ENCODE results near the gene TMEM176B. TPM values are rescaled to one million over a fixed set of nuclear protein-coding genes. Genes with fewer than 3 reads are reported as not detected.

Gene TMEM176B
- total and polyA plus RNA-seq, 2 of the 13 experiments (the other 11 are each of a cell fraction or from before 2014, with no cell fraction given), result not detected

DNA sequence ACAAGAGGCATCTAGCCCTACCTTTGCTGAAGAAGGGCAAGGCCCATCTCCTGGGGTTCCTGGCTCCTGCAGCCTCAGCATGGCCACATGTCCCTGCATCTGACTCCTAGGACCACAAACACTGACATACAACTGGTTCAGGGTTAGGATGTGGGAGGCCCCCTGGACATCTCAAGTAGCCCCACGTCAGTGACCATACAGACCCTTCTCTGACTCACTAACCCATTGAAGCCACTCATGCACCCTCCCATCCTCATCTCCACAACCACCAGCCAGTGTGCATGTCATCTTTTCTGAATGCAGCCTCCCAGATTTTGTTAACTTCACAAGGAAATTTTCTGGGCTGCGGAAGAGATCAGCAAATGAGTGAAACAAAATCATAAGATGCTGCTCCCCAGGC lies 18.2 kb downstream of the TMEM176B start (continued):
- TF ChIP-seq, protein P1, sequence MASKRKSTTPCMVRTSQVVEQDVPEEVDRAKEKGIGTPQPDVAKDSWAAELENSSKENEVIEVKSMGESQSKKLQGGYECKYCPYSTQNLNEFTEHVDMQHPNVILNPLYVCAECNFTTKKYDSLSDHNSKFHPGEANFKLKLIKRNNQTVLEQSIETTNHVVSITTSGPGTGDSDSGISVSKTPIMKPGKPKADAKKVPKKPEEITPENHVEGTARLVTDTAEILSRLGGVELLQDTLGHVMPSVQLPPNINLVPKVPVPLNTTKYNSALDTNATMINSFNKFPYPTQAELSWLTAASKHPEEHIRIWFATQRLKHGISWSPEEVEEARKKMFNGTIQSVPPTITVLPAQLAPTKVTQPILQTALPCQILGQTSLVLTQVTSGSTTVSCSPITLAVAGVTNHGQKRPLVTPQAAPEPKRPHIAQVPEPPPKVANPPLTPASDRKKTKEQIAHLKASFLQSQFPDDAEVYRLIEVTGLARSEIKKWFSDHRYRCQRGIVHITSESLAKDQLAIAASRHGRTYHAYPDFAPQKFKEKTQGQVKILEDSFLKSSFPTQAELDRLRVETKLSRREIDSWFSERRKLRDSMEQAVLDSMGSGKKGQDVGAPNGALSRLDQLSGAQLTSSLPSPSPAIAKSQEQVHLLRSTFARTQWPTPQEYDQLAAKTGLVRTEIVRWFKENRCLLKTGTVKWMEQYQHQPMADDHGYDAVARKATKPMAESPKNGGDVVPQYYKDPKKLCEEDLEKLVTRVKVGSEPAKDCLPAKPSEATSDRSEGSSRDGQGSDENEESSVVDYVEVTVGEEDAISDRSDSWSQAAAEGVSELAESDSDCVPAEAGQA (IDR thresholded peaks at IDR 0.05; ENCODE audit: low read depth), result no peak
- TF ChIP-seq, protein P1 (CRISPR knock-in tag; IDR thresholded peaks at IDR 0.05; ENCODE audit: borderline replicate concordance), result no peak
- TF ChIP-seq ZNF788 (CRISPR knock-in tag; IDR thresholded peaks at IDR 0.05; ENCODE audit: borderline replicate concordance), result no peak
- TF ChIP-seq, protein P2, sequence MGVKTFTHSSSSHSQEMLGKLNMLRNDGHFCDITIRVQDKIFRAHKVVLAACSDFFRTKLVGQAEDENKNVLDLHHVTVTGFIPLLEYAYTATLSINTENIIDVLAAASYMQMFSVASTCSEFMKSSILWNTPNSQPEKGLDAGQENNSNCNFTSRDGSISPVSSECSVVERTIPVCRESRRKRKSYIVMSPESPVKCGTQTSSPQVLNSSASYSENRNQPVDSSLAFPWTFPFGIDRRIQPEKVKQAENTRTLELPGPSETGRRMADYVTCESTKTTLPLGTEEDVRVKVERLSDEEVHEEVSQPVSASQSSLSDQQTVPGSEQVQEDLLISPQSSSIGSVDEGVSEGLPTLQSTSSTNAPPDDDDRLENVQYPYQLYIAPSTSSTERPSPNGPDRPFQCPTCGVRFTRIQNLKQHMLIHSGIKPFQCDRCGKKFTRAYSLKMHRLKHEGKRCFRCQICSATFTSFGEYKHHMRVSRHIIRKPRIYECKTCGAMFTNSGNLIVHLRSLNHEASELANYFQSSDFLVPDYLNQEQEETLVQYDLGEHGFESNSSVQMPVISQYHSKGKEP (CRISPR knock-in tag; IDR thresholded peaks at IDR 0.05), result no peak
- no peak for TF ChIP-seq ZNF121 (CRISPR knock-in tag; IDR thresholded peaks at IDR 0.05)
- TF ChIP-seq, protein P3, sequence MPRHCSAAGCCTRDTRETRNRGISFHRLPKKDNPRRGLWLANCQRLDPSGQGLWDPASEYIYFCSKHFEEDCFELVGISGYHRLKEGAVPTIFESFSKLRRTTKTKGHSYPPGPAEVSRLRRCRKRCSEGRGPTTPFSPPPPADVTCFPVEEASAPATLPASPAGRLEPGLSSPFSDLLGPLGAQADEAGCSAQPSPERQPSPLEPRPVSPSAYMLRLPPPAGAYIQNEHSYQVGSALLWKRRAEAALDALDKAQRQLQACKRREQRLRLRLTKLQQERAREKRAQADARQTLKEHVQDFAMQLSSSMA (CRISPR knock-in tag; IDR thresholded peaks at IDR 0.05), result no peak
- TF ChIP-seq SP4 (CRISPR knock-in tag; IDR thresholded peaks at IDR 0.05), result no peak
- TF ChIP-seq ZMAT3 (CRISPR knock-in tag; conservative IDR thresholded peaks at IDR 0.05), result no peak
